Upper lobe of right lung (tissue), 1 donor: Measurements from ENCODE around the gene INTS13. TPM values are rescaled to one million over a fixed set of nuclear protein-coding genes. Genes with fewer than 3 reads are reported as not detected.

Experiments used
- ATAC-seq: fragments of 200-7000 bp; cut with Tn5 transposase; one replicate; pipeline ENCODE4 v1.9.1; 2020; ENCODE audit warnings: mild to moderate bottlenecking, moderate library complexity
- DNase-seq: peaks from one replicate; pipeline ENCODE4 v3.0.0-alpha.2; 2020
- H3K27ac ChIP-seq: fragments of 200-600 bp; one replicate; pipeline ENCODE4 v1.8.0; 2022
- H3K27me3 ChIP-seq: fragments of 200-600 bp; one replicate; pipeline ENCODE4 v1.8.0; 2022; ENCODE audit warnings: mild to moderate bottlenecking
- H3K36me3 ChIP-seq: fragments of 200-600 bp; one replicate; pipeline ENCODE4 v1.8.0; 2022
- H3K4me1 ChIP-seq: fragments of 200-600 bp; one replicate; pipeline ENCODE4 v1.8.0; 2022
- H3K4me3 ChIP-seq: fragments of 200-600 bp; one replicate; pipeline ENCODE4 v1.8.0; 2022; ENCODE audit warnings: mild to moderate bottlenecking
- H3K9me3 ChIP-seq: fragments of 200-600 bp; one replicate; pipeline ENCODE4 v1.8.0; 2022
- CTCF ChIP-seq: fragments of 200-600 bp; IDR thresholded peaks from one replicate; pipeline ENCODE4 v1.8.0; 2022; ENCODE audit warnings: antibody characterized with exemption
- intact Hi-C: fragments of 100-400 bp; cut with DNase I; formaldehyde crosslinking; loops from one replicate; pipeline ENCODE4 v1.11.0; 2022
- total RNA-seq: library from RNA; stranded (reverse); fragmentation: NEBNext Ultra II Directional; extraction: Animal tissue kit (Norgen Biotek cat#: 25700); gene quantifications from one replicate; pipeline ENCODE4 v1.2.1, GENCODE V29; 2021
- donor health status: DM: no; HTN: yes; CAD: no; lungs with severe emphysema.

The INTS13 gene
- total RNA-seq, 1 donor from 2014 or later, result 20.8 TPM

GRCh38 chr12:26935636-26936378 is 2.0 kb downstream of the INTS13 start:
- H3K36me3 ChIP-seq, result peaks cover 15% of the 10 kb centered on the region
- H3K4me1 ChIP-seq, result peaks cover 27% of the 10 kb centered on the region
- no peak overlapping the region for H3K27ac ChIP-seq
- DNase-seq, result no peak
- intact Hi-C loops, result no loop called here
- TF ChIP-seq CTCF, result no peak
- peak overlapping the region; percentile 97 for H3K4me3 ChIP-seq
- H3K9me3 ChIP-seq, result no peaks in the 10 kb centered on the region
- ATAC-seq, result no peak
- no peaks in the 10 kb centered on the region for H3K27me3 ChIP-seq

- no peaks in the 10 kb centered on the region for H3K27me3 ChIP-seq
- no peak for TF ChIP-seq CTCF
- no peaks in the 10 kb centered on the region for H3K4me1 ChIP-seq
- ATAC-seq, result no peak
- H3K9me3 ChIP-seq, result no peaks in the 10 kb centered on the region
- DNase-seq, result no peak
- H3K36me3 ChIP-seq, result peaks cover 62% of the 10 kb centered on the region
- intact Hi-C loops, result no loop called here
- H3K27ac ChIP-seq, result no peak overlapping the region
- H3K4me3 ChIP-seq, result no peak overlapping the region
Observed at GRCh38 chr12:26929590-26929989, 8.2 kb downstream of the INTS13 start.

GRCh38 chr12:26928661-26929060 is 9.1 kb downstream of the INTS13 start:
- Histone ChIP-seq H3K27ac (no peak overlapping the region), H3K4me3 (no peak overlapping the region), H3K27me3 (no peaks in the 10 kb centered on the region), H3K36me3 (peaks cover 65% of the 10 kb centered on the region), H3K4me1 (no peaks in the 10 kb centered on the region), H3K9me3 (no peaks in the 10 kb centered on the region)
- no peak for ATAC-seq
- no peak for TF ChIP-seq CTCF
- DNase-seq, result no peak
- intact Hi-C loops, result no loop called here

GRCh38 chr12:26921886-26922285 is 15.9 kb downstream of the INTS13 start:
- Histone ChIP-seq H3K9me3 (no peaks in the 10 kb centered on the region), H3K4me1 (no peaks in the 10 kb centered on the region), H3K27me3 (no peaks in the 10 kb centered on the region), H3K36me3 (peaks cover 66% of the 10 kb centered on the region), H3K4me3 (no peak overlapping the region), H3K27ac (no peak overlapping the region)
- no peak for TF ChIP-seq CTCF
- intact Hi-C loops, result no loop called here
- no peak for ATAC-seq
- no peak for DNase-seq

GRCh38 chr12:26919216-26919555 is 18.6 kb downstream of the INTS13 start:
- no peaks in the 10 kb centered on the region for H3K9me3 ChIP-seq
- no peak for DNase-seq
- no peak for ATAC-seq
- TF ChIP-seq CTCF, result no peak
- H3K36me3 ChIP-seq, result peaks cover 48% of the 10 kb centered on the region
- intact Hi-C loops, result no loop called here
- H3K4me3 ChIP-seq, result no peak overlapping the region
- H3K27me3 ChIP-seq, result no peaks in the 10 kb centered on the region
- H3K27ac ChIP-seq, result no peak overlapping the region
- no peaks in the 10 kb centered on the region for H3K4me1 ChIP-seq
